ENCODE data around the gene PEF1. TPM values are rescaled to one million over a fixed set of nuclear protein-coding genes. Genes with fewer than 3 reads are reported as not detected.
"Not testable (repeated sequence)": the region's sequence is repeated elsewhere in the genome, so short reads cannot be mapped to it uniquely, and the experiment has no call there.

PEF1 gene
- polyA plus RNA-seq, 3 donors = 77.6 to 82.8 (median 79.4) TPM

DNA sequence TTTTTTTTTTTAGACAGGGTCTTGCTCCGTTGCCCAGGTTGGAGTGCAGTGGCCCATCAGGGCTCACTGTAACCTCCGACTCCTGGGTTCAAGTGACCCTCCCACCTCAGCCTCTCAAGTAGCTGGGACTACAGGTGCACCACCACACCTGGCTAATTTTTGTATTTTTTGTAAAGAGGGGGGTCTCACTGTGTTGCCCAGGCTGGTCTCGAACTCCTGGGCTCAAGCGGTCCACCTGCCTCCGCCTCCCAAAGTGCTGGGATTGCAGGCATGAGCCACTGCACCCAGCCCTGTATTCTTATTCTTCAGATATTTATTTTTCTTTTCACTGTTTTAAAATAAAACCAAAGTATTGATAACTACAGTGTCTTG lies 57.4 kb downstream of the PEF1 start:
- not testable (repeated sequence) for DNase-seq (ENCODE audit: low read depth in 3 of 3, low spot score in 2 of 3)

DNA sequence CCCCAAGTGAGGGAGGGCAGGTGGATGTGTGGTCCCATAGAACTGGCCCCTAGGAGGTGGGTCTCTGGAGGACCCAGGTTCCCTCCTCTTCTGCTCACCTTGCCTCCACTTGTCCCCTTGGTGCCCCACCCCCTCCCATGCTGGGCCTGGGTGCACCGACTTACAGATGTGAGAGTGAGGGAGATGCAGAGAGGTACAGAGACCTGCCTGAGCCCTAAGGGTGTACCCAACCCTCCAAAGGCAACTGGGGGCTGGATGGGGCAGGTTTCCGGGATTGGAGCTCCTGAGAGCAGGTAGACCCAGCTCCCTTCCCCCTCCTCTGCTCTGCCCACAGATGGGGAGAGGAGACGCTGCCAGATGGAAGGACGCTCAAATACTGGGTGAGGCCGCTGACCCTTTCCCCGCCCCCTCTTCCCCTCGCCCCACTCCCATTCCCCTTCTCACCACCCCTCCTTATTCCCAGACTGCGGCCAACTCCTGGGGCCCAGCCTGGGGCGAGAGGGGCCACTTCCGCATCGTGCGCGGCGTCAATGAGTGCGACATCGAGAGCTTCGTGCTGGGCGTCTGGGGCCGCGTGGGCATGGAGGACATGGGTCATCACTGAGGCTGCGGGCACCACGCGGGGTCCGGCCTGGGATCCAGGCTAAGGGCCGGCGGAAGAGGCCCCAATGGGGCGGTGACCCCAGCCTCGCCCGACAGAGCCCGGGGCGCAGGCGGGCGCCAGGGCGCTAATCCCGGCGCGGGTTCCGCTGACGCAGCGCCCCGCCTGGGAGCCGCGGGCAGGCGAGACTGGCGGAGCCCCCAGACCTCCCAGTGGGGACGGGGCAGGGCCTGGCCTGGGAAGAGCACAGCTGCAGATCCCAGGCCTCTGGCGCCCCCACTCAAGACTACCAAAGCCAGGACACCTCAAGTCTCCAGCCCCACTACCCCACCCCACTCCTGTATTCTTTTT lies 58.0 kb downstream of the PEF1 start:
- DNase-seq (ENCODE audit: low read depth in 3 of 3, low spot score in 2 of 3) = no peak

DNA sequence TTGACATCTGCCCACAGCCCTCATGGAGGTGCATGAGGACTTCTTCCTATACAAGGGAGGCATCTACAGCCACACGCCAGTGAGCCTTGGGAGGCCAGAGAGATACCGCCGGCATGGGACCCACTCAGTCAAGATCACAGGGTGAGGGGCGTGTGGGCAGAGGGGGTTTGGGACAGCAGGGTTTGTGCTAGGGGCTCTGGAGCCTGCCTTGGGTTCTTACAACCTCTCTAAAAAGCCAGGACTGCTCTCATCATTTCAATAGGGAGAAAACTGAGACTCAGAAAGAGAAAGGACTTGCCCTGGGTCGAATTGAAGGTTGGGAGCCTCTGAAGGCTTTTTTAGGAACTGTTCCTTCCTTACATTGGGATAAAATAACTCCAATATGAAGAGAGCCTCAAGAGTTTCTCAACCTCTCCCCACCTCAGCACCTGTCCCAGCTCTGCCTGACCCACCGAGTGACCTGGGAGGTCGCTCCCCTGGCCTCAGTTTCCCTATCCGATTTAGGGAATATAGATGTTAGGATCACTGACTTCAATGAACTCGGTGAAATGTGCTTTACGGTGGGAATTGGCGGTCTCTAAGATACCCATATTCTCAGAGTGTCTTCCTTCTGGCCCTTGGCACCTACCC lies 58.8 kb downstream of the PEF1 start:
- no peak for DNase-seq (ENCODE audit: low read depth in 3 of 3, low spot score in 2 of 3)

DNA sequence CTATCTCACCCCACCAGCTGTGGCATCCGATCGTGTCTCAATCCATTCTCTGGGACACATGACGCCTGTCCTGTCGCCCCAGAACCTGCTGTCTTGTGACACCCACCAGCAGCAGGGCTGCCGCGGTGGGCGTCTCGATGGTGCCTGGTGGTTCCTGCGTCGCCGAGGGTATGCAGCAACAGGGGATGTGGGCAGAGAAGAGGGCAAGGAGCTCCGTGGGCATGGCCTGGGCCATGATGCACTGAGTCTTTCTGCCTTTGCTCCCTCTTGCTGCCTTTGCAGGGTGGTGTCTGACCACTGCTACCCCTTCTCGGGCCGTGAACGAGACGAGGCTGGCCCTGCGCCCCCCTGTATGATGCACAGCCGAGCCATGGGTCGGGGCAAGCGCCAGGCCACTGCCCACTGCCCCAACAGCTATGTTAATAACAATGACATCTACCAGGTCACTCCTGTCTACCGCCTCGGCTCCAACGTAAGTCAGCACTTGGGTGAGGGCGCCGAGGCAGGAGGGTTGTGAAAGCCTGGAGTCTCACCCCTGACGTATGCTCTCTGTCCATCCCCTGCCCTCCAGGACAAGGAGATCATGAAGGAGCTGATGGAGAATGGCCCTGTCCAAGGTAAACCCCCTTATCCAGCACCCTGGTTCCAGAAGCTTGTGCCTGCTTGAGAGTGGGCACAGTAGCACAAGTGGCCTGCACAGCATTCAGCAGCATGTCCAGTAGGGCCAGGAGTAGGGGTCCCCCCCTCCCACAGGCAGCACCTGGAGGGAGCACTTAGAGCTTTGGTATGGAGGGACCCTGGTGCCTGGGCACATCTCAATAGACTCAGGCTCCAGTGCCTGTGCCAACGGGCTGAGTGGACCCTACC lies 59.6 kb downstream of the PEF1 start:
- DNase-seq (ENCODE audit: low read depth in 3 of 3, low spot score in 2 of 3) = no peak

DNA sequence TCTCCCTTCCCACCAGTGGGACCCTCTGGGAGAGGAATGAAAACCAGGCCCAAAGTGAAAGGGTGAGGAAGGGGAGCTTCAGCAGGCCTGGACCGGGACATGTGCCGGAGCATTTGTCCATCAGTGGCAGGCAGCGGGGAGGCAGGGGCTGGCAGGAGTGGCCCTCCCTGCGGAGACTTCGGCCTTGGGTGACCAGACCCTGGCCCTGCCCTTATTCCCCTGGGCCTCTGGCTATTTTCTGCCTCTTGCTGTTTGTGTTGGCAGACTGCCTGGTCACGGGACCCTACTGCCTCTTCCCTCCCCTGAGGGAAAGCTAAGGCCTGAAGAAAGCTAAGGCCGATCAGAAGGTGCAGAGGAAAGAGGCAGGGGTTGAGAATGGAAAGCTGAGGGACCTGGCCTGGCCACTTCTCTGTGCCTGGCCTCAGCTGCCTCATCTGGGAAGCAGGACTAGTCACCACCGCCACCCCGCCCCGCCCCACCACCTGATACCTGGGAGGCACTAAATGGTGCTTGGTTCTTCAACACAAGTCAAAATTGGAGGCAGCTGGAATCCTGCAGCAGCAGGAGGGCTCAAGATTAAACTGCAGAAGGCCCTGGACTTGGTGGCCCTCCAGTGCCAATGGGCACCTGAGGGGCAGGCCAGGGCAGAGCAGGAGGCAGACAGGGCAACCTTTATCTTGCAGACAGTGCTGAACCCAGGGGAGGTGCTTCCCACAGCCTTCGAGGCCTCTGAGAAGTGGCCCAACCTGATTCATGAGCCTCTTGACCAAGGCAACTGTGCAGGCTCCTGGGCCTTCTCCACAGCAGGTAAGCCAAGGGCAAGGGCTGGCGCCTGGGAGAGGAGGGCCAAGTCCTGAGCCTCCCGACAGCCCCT lies 60.4 kb downstream of the PEF1 start:
- peak in 2 of 3 donors; percentile 74 to 75 for DNase-seq (ENCODE audit: low read depth in 3 of 3, low spot score in 2 of 3)

DNA sequence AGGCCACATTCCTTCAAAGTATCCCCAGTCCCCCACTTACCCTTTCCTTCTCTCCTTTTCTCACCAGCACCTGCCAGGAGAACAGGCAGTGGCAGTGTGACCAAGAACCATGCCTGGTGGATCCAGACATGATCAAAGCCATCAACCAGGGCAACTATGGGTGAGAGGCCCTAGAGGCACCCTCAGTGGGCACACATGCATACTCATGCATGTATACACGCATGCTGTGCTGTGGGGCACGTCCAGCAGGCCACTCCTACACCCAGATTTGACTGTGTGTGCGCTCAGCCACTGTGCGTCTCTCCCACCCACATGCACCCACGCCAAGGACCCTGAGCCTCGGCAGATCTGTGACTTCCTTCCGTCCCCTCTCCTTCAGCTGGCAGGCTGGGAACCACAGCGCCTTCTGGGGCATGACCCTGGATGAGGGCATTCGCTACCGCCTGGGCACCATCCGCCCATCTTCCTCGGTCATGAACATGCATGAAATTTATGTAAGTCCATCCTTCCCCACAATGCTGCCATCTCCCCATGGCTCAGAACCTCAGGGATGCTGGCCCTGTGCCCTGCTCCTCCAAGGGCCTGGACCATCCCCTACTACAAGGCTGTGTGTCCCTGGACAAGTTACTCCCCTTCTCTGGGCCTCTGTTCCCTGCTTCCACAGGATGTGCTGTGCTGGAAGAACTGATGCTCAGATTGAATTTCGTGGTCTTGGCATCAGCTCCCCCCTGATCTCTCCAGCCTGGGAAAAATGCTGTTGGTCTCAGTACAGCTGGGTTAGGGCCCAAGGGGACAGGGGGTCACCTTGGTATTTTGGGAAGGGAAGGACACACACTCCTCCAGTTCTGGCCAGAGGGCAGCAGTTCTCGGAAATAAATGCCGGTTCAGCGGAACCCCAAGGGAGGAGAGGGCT lies 61.3 kb downstream of the PEF1 start:
- no peak for DNase-seq (ENCODE audit: low read depth in 3 of 3, low spot score in 2 of 3)

DNA sequence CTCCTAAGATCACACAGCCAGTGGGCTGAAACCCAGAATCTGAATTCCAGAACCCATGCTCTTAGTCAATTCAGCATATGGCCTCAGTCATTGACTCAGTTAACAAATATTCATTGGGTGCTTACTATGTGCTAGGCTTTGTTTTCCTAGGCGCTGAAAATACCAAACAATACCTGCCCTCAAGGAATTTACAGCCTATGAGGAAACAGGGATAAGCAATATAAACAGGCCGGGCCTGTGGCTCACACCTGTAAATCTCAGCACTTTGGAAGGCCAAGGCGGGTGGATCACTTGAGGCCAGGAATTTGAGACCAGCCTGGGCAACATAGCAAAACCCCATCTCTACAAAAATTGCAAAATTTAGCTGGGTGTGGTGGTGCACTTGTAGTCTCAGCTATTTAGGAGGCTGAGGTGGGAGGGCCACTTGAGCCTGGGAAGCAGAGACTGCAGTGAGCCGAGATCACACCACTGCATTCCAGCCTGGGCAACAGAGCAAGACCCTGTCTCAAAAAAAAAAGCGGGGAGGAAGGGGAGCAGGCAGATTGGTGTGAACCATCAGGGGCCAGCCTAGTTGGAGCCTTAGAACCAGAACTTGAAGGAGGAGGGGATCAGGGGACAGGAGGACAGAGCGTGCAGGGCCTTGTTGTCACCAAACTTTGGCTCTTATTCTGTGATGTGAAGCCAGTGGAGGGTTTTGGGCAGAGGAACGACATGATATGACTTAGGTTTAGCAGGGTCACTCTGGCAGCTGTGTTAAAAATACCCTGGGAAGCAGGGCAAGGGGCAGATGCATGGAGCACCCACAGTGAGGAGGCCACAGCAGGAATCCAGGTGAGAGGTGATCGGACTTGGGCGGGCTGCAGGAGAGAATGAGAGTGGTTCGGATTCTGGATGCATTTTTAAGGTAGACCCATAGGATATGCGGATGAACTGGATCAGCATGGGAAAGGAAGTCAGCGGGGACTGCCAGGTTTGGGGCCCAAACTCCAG lies 62.6 kb downstream of the PEF1 start:
- no peak for DNase-seq (ENCODE audit: low read depth in 3 of 3, low spot score in 2 of 3)

DNA sequence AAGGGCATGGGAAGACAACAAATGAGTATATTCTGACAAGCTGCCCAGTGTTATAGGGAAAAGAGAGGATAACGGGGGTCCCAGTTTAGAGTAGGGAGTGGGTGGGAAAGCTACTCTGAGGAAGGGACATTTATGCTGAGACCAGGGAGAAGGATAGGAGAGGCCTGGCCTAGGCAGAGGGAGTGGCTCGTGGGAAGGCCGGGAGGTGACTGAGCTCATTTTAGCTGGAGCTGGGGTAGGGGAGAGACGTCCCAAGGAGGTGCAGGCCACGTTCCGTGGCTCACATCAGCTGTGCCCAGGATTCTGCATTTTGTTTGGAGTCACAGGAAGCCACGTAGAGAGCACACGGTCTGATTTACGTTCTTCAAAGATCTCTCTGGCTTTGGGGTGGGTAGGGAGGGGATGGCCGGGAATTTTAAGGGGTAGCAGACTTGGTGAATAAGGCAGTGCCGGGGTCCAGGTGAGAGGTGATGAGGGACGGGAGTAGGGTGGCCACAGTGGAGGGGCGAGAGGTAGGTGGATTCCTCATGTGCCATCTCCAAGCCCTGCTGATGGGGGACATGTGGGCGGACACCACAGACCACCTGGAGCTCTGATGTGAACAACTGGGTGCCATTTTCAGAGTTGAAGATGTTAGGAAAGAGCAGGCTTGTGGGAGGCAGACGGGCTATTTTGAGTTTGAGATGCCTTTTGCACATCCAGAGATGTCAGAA lies 63.6 kb downstream of the PEF1 start:
- DNase-seq (ENCODE audit: low read depth in 3 of 3, low spot score in 2 of 3) = no peak

DNA sequence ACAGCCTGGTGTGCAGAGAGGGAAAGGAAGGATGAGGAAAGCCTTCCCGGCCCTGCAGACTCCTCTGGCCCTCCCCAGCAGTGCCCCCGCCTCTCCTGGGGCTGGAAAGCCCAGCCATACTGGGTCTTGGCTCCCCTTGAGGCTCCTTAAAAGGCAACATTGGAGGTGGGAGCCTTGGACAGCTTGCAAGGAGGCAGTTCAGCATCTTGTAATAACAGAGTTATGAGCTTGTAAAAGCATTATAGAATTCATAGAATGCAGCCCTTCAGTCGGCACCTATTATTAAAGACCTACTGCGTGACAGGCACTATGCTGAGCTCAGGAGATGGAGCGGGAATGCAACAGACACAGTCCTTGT lies 64.2 kb downstream of the PEF1 start:
- DNase-seq (ENCODE audit: low read depth in 3 of 3, low spot score in 2 of 3) = no peak

Other genes with a start within 250 kb of the PEF1 start
- gene SERINC2, start 231.7 kb downstream of the PEF1 start, polyA plus RNA-seq (ENCODE audit: insufficient read length in 3 of 3) = 10 to 100 TPM; 32.6 to 38.6 (median 35.9) TPM
- gene TINAGL1, start 68.4 kb downstream of the PEF1 start, polyA plus RNA-seq (ENCODE audit: insufficient read length in 3 of 3) = 10 to 100 TPM; 34.3 to 46.8 (median 39.5) TPM
- under 1 TPM; 0.17 to 0.38 (median 0.18) TPM for gene HCRTR1, start 27.2 kb downstream of the PEF1 start, polyA plus RNA-seq (ENCODE audit: insufficient read length in 3 of 3)
- gene COL16A1, start 59.1 kb upstream of the PEF1 start, polyA plus RNA-seq (ENCODE audit: insufficient read length in 3 of 3) = 10 to 100 TPM; 26.6 to 35.9 (median 30.8) TPM
- 10 to 100 TPM in 2 of 3 donors, 1 to 10 TPM in 1; 8.6 to 10.6 (median 10.1) TPM for gene ADGRB2, start 119.5 kb upstream of the PEF1 start, polyA plus RNA-seq (ENCODE audit: insufficient read length in 3 of 3)
- under 1 TPM; 0.04 to 0.45 (median 0.31) TPM for gene SPOCD1, start 171.1 kb upstream of the PEF1 start, polyA plus RNA-seq (ENCODE audit: insufficient read length in 3 of 3)